Transverse colon (tissue), 4 donors: ENCODE measurements around the gene CELSR1.

Source experiments
- EP300 ChIP-seq: sonication (generic); formaldehyde crosslinking; IDR thresholded peaks from one replicate; pipeline ENCODE4 v1.6.1; 2017; ENCODE audit warnings: antibody characterized with exemption, low read depth
- POLR2AphosphoS5 ChIP-seq, 3 donors: sonication (generic); formaldehyde crosslinking; IDR thresholded peaks; one replicate each; pipeline ENCODE4 v1.6.1; 2016; ENCODE audit warnings: antibody characterized with exemption in 3 of 3
- TF ChIP-seq, protein P1 (sequence below), 5 experiments: fragments of 200-600 bp in 3 of 5; fragments of 450-650 bp in 2 of 5; sonication (generic) in 3 of 5; IDR thresholded peaks; 1 replicate in 2 of 5; 2 replicates in 3 of 5; pipeline ENCODE4 v1.5.1; 2016 to 2017; ENCODE audit warnings: antibody characterized with exemption in 5 of 5, inconsistent platforms in 3 of 5, mild to moderate bottlenecking in 2 of 5, moderate library complexity in 1 of 5

DNA sequence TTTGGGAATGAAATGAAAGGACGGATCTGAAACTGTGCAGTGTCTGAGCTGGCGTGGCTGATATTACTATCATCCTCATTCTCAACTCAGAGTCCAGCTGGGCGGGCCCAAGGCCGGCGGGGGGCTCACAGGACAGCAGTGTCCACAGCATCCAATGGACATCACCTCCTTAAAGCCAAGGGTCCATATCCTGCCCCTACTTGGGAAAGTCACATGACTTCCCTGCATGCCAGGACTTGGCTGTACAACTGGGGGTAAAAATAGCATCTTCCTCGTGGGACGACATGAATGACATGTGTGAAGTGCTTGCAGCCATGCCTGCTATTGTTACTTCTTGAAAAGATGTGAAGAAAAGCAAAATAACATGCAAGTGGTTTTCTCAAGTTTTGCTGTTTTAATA, 119.7 kb downstream of the CELSR1 start:
- TF ChIP-seq EP300 (no peak), POLR2AphosphoS5 (IDR thresholded peaks at IDR 0.05) (no peak)
- TF ChIP-seq, protein P1, sequence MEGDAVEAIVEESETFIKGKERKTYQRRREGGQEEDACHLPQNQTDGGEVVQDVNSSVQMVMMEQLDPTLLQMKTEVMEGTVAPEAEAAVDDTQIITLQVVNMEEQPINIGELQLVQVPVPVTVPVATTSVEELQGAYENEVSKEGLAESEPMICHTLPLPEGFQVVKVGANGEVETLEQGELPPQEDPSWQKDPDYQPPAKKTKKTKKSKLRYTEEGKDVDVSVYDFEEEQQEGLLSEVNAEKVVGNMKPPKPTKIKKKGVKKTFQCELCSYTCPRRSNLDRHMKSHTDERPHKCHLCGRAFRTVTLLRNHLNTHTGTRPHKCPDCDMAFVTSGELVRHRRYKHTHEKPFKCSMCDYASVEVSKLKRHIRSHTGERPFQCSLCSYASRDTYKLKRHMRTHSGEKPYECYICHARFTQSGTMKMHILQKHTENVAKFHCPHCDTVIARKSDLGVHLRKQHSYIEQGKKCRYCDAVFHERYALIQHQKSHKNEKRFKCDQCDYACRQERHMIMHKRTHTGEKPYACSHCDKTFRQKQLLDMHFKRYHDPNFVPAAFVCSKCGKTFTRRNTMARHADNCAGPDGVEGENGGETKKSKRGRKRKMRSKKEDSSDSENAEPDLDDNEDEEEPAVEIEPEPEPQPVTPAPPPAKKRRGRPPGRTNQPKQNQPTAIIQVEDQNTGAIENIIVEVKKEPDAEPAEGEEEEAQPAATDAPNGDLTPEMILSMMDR (IDR thresholded peaks at IDR 0.05) = no peak
